GM12875 (cell line): Measurements from ENCODE around the gene MYMX.
"Not testable (repeated sequence)": the region's sequence is repeated elsewhere in the genome, so short reads cannot be mapped to it uniquely, and the experiment has no call there.

Experiments
- H3K4me3 ChIP-seq: one replicate; pipeline ENCODE4 v1.5.1; 2011; ENCODE audit warnings: low read depth, low read length, control low read depth
- CTCF ChIP-seq: IDR thresholded peaks from 2 replicates; pipeline ENCODE4 v1.5.1; 2011; ENCODE audit warnings: low read depth, mild to moderate bottlenecking, control low read depth, inconsistent platforms, low read length, moderate library complexity, borderline replicate concordance; ENCODE audit not compliant: insufficient read depth

Gene MYMX

DNA sequence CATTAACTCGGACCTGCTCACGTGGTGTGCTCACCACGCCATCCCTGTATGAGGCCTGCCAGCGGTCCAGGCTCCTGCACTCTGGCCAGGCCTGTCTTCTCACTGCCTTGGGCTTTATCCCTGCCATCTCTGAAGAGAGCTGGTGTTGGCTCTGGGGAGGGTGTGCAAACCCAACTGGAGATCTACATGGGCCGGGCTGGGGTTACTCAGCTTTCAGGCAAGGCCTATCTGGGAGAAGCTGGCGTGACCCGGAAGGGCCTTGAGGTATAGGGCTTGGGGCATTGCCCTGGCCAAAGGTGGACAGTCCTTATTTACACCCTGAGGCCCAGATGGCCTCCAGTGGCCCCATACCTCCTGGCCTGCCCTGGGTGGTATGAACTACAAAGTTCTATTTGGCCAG is 11.7 kb downstream of the MYMX start:
- no peak for TF ChIP-seq CTCF
- H3K4me3 ChIP-seq, result no peak overlapping the region

- TF ChIP-seq CTCF, result no peak
These were observed 12.1 kb downstream of the MYMX start for GRCh38 chr6:44228836-44229235.

GRCh38 chr6:44229376-44230033 is 12.8 kb downstream of the MYMX start:
- TF ChIP-seq CTCF, result no peak
- H3K4me3 ChIP-seq, result no peak overlapping the region

More at GRCh38 chr6:44228836-44229235, 12.1 kb downstream of the MYMX start:
- H3K4me3 ChIP-seq, result no peak overlapping the region

DNA sequence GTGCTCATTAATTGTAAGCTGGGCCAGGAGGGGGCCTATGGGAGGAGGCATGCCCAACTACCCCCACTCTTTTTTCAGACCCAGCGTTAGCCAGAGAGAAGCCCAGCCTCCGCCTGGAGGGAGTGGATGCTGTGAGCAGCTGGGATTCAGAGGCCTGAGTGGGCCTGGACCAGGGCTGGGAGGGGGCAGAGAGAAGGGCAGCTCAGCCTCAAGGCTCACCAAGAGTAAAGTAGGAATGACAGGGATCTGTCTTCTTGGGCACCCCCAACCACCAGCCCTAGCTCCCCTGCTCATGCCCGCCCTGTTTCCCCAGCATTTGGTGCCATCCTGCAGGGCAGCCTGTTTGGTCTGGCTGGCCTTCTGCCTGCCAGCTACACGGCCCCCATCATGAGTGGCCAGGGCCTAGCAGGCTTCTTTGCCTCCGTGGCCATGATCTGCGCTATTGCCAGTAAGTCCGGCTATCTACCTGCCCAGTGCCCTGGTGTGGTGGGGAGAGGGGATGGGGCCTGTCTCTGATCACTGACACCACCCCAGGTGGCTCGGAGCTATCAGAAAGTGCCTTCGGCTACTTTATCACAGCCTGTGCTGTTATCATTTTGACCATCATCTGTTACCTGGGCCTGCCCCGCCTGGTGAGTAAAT is 13.4 kb downstream of the MYMX start:
- H3K4me3 ChIP-seq, result no peak overlapping the region
- no peak for TF ChIP-seq CTCF

GRCh38 chr6:44231426-44231825 is 14.7 kb downstream of the MYMX start:
- not testable (repeated sequence) for H3K4me3 ChIP-seq

DNA sequence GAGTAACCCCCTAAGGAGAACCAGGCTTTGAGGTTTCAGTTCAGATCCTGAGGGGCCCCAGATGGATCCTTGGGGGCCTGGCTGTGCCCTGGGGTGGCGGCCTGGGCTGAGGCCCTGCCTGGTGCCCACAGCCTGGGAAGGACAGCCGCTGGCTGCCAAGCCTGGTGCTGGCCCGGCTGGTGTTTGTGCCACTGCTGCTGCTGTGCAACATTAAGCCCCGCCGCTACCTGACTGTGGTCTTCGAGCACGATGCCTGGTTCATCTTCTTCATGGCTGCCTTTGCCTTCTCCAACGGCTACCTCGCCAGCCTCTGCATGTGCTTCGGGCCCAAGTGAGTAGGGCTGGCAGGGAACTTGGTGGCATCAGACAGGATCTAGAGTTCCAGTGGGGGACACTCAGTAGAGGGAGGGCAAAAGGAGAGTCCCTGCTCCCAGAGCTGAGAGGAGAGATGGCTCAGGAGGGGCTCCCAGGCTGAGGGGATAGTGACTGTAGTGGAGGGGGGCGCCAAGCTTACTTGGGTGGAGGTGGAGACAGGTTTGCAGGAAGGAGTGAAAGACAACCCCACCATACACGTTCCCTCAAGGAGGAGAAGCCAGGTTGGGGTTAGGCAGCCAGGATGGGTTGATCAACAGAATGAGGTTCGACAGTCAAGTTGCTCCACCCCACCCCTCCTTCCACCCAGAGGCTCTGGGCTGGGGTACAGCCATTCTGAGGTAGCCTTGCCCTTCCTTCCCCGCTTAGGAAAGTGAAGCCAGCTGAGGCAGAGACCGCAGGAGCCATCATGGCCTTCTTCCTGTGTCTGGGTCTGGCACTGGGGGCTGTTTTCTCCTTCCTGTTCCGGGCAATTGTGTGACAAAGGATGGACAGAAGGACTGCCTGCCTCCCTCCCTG is 16.2 kb downstream of the MYMX start:
- H3K4me3 ChIP-seq, result no peak overlapping the region
- no peak for TF ChIP-seq CTCF

DNA sequence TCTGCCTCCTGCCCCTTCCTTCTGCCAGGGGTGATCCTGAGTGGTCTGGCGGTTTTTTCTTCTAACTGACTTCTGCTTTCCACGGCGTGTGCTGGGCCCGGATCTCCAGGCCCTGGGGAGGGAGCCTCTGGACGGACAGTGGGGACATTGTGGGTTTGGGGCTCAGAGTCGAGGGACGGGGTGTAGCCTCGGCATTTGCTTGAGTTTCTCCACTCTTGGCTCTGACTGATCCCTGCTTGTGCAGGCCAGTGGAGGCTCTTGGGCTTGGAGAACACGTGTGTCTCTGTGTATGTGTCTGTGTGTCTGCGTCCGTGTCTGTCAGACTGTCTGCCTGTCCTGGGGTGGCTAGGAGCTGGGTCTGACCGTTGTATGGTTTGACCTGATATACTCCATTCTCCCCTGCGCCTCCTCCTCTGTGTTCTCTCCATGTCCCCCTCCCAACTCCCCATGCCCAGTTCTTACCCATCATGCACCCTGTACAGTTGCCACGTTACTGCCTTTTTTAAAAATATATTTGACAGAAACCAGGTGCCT is 16.9 kb downstream of the MYMX start:
- H3K4me3 ChIP-seq, result no peak overlapping the region

More for the DNA sequence above, 16.9 kb downstream of the MYMX start:
- no peak for TF ChIP-seq CTCF
